Gastrocnemius medialis (tissue), 4 donors: Measurements from ENCODE around the gene SARS2.

Experiments used
- POLR2A ChIP-seq, 2 donors: fragments of 450-650 bp; IDR thresholded peaks; one replicate each; pipeline ENCODE4 v1.6.1; 2017; ENCODE audit warnings: antibody characterized with exemption in 2 of 2, mild to moderate bottlenecking in 2 of 2, moderate library complexity in 2 of 2
- TF ChIP-seq, protein P1 (sequence below), 5 experiments: fragments of 450-650 bp in 3 of 5; fragments of 200-600 bp in 2 of 5; sonication (generic) in 2 of 5; IDR thresholded peaks in 4 of 5; conservative IDR thresholded peaks in 1 of 5; 1 replicate in 4 of 5; 2 replicates in 1 of 5; pipeline ENCODE4 v1.5.1; 2016 to 2019; ENCODE audit warnings: antibody characterized with exemption in 5 of 5, mild to moderate bottlenecking in 3 of 5, moderate library complexity in 3 of 5

DNA sequence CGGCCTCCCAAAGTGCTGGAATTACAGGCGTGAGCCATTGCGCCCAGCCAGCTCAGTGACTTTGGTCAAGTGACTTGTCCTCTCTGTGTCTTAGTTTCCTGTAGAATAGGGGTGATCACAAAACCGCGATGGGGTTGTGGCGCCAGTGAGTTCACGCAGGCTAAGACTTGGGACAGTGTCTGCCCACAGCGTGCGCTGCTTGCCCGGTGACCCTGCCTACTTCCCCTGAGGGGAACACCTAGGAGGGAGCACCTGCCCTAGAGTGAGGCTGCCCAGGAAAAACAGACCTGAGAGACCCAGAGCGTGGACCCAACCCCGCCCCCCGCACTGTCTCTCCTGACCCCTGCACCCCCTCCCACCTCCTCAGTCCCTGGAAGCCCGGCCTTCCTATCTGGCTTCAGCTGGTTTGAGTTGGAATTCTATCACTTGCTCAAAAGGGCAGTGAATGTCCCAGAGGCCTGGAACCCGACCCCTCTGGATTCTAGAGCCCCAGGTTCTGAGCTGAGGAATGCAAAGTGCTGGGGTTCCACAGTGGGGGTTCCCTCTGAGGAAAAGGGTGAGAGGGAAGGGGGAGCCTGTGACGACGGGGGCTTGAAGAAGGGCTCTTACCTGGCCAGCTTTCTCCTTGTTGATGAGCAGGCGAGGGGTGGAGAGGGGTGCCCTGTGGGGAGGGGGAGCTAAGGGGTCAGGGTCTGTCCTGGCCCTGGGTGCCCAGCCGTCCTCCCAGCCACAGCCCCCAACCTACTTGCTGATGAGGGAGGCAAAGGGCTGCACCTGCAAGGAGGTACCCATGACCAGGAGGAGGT lies 50.3 kb downstream of the SARS2 start:
- TF ChIP-seq, protein P1, sequence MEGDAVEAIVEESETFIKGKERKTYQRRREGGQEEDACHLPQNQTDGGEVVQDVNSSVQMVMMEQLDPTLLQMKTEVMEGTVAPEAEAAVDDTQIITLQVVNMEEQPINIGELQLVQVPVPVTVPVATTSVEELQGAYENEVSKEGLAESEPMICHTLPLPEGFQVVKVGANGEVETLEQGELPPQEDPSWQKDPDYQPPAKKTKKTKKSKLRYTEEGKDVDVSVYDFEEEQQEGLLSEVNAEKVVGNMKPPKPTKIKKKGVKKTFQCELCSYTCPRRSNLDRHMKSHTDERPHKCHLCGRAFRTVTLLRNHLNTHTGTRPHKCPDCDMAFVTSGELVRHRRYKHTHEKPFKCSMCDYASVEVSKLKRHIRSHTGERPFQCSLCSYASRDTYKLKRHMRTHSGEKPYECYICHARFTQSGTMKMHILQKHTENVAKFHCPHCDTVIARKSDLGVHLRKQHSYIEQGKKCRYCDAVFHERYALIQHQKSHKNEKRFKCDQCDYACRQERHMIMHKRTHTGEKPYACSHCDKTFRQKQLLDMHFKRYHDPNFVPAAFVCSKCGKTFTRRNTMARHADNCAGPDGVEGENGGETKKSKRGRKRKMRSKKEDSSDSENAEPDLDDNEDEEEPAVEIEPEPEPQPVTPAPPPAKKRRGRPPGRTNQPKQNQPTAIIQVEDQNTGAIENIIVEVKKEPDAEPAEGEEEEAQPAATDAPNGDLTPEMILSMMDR (IDR thresholded peaks at IDR 0.05 in 4 of 5, conservative IDR thresholded peaks at IDR 0.05 in 1 of 5): no peak
- TF ChIP-seq POLR2A (IDR thresholded peaks at IDR 0.05): no peak
